Ammon's horn (tissue), 1 donor: ENCODE results near the gene SARM1.
"Not testable (repeated sequence)": the region's sequence is repeated elsewhere in the genome, so short reads cannot be mapped to it uniquely, and the experiment has no call there.

Experiments used
- DNase-seq: peaks from one replicate; pipeline ENCODE4 v3.0.0-alpha.2; 2016; ENCODE audit warnings: low spot score

The SARM1 gene

DNA sequence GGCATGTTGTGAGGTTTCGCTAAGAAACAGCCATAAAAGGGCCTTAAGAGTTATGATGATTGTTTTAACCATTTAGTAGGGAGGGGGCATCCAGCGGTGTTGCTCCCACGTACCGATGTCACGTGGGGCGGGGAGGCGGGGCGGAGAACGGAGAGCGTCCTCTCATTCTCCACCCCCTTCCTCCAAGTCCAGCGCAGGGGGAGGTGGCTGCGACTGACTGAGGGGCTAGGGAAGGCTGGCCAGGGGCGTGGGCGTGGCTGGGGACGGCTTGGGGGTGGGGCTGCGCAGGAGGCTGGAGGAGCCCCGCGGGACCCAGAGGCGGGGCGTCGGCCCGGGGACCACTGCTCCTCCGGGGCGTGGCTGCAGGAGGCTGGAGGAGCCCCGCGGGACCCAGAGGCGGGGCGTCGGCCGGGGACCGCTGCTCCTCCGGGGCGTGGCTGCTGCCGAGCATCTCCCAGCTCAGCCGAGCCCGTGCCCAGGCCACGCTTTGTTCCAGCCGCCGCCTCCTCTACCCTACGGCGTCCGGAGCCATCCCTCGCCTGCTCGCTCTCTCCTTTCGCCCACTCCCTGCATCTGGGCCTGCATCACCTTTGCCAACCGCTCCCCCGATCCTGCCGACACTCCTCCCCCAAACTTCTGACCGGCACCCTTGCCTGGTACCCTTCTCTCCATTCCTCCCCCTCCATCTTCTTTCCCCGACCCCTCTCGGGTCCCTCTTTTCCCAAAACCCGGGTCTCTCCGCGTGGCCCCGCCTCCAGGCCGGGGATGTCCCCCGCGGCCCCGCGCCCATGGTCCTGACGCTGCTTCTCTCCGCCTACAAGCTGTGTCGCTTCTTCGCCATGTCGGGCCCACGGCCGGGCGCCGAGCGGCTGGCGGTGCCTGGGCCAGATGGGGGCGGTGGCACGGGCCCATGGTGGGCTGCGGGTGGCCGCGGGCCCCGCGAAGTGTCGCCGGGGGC lies at the start of gene SARM1:
Gene SARM1, plus strand, starts transcription at position 450 of the 958 bp plus-strand sequence. Its CDS starts 339 bp downstream, at position 789.
- peak; percentile 92 for DNase-seq

DNA sequence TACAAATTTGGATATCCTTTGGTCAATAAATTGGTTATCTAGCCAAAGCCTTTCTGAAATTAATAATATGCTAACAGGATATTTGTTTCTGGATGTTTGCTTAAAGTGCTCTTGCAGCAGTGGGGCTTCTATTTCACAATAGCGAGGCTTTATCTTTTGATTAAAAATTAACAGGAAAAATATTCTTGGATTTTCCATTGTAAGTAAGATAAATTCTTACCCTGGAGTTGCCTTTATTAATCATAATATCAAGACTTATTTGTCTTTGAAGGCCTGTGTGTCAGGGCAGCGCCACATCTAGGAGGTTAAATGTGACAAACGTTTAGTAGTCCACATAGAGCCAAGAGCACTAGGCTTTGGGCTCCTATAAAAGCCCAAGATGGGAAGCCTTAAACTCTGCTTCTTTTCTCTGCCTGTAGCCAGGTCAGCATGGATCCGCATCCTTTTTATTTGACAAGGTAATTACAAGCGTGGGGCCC lies 47.2 kb upstream of the SARM1 start:
- DNase-seq: no peak

DNA sequence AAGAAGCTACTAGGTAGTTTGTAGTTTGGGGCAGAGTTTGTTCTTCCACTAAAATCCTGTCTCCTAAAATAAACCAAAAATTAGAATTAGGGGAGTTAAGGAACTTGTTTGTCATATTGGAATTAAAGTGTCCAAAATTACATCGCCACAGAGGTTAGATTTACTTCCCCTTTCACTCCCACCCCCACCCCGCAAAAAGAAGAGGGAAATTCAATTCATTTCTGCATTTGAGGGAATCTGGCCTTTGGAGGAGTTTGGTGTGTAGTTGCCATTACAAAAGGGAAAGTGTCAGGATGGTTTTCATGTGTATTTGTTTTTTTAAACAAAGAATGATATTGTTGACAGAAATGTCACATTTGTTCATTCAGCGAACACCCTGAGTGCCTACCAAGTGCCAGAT lies 46.7 kb upstream of the SARM1 start:
- DNase-seq: no peak

DNA sequence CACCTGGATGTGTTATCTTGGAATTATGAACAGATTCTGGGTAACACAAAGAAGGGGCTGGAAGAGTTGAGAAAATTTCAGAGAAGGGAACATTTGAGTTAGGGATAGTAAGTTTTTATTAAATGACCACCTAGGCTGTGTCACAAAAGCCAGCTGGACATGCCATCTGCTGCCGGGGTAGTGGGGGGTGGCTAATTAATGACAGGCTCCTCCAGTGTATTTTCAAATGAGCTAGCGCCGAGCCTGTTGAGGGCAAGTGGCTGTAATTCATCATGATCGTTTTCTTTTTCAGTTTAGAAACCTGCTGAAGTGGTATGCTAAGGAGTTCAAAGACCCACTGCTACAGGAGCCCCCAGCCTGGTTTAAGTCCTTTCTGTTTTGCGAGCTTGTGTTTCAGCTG lies 46.3 kb upstream of the SARM1 start:
- DNase-seq: no peak

DNA sequence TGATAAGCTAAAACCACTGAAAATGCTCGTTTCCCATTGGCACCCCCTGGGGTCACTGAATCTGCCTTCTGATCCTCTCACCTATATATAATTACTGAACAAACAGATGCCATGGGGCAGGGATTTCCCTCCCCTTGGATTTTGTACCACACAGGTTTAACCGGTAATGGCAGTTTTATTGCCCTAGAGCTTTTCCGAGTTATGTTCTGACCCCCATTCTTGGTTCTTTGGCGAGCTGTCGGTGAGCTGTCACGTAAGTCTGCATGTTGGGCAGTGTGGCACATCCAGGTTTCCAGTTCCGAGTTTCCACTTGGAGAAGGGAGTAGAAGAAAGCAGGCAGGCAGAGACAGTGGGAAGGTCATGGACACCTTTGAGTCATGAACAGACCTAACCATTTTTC lies 45.4 kb upstream of the SARM1 start:
- DNase-seq: no peak

DNA sequence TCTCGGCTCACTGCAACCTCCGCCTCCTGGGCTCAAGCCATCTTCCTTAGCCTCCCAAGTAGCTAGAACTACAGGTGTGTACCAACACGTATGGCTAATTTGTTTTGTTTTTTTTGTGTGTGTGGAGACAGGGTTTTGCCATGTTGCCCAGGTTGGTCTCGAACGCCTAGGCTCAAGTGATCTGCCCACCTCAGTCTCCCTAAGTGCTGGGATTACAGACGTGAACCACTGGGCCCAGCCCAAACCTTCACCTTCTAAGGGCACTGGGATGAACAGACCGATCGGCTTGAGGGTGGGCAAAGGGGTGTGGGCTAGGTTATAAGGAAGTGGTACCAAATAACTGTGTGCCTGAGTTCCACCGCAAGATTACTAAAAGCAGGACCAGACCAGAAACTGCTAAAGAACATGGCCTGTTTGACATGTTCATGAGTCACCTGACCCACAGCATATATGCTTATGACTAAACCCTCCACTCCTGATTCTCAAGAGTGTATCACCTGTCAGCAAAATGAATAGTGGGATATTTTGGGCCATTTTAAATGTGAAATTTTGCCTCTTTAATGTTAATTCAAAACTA lies 44.4 kb upstream of the SARM1 start:
- DNase-seq: no peak

DNA sequence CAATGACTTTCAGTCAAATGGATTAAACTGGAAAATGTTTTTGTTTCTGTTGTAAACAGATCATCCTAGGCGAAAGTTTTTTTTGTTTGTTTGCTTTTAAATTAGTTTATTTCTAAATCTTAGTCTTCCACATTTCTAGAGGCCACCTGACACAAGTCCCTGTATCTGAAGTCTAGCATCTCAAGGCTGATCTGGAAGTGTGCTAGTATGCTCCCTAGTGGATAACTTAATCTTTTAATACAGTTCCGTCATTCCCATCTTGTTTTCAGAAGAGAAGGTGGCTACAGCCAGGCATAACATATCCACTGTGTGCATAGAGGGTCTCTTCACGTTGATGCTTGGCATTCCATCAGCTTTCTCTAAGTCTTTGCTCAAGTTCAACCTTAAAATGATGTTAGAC lies 43.8 kb upstream of the SARM1 start:
- no peak for DNase-seq

DNA sequence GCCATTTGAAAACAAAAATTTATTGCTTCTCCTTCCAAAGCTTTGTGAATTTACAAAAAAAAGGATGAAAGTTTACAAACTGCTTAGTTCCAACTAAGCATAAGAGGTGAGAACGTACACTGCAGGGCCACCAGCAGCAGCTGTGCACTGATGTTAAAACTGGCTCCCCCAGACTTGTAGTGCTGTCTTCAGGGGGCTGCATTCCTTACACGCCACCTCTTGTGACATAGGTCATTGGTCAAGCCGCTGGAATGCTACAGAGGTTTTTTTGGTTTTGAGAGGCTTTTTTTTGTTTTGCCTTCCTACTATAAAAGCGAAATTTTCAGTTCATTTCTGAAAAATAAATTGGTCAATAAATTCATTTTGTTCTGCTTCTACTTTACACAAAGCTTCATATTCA lies 43.2 kb upstream of the SARM1 start:
- DNase-seq: no peak

DNA sequence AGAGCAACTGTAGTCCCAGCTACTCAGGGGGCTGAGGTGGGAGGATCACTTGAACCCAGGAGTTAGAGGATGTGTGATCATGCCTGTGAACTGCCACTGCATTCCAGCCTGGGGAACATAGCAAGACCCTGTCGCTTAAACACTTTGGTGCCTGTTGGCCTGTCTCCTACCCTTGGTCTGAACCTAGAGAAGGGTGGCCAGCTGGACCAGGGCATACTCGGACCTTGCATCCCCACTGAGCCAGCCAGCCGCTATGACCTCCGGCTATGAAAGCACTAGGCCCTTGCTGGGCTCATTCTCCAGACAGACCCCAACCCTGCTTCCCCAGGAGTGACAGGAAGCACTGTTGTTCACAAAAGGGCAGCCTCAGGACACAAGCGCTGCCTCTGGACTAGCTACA lies 40.8 kb upstream of the SARM1 start:
- no peak for DNase-seq

DNA sequence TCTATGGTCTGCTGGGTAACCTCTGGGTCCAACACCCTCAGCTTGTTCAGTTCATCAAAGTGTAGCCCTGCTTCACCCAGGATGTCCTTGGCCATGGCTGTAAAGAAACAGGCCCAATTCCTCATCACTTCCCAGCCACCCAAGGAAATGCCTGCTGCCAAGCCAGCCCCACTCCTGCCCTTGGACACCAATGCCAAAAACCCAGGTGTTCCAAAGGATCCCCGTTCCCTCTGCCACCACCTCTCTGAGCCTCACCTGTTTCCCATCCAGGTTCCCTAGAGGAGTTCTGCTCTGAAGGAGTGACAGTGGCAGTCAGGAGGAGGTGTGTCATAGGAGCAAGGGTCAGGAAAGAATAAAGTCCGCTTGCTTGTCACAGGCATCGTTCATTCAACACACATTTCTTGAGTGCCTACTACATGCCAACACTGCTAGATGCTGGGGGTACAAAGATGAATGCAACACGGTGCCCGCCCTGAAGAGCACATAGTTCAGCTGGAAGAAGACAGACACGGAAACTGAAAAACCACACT lies 39.5 kb upstream of the SARM1 start:
- DNase-seq: no peak

DNA sequence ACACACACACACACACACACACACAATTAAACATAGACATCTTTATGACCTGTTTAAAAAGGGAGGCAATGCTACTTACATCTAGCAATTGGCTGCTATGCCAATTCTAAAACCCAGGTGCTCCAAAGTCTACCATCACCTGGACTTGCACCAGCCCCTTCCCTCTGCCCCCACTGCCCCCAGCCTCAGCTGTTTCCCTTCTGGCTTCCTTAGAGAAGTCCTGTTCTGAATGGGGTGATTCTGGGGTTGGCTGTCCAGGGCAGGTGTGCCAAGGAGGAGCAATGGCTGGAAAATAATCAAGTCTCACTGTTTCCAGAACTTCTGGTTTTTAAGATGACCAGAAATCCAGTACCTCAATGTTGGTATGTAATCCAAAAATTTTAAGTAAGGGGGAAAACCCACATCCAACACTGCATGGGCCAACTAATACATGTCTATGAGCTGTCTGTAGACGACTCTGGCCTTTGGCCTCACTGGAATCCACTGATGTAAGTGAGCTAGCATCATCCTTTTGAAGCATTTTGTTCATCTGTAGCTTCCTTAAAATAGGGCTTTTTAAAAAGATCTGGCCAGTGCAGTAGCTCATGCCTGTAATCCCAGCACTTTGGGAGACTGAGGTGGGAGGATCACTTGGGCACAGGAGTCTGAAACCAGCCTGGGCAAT lies 38.3 kb upstream of the SARM1 start:
- no peak for DNase-seq

DNA sequence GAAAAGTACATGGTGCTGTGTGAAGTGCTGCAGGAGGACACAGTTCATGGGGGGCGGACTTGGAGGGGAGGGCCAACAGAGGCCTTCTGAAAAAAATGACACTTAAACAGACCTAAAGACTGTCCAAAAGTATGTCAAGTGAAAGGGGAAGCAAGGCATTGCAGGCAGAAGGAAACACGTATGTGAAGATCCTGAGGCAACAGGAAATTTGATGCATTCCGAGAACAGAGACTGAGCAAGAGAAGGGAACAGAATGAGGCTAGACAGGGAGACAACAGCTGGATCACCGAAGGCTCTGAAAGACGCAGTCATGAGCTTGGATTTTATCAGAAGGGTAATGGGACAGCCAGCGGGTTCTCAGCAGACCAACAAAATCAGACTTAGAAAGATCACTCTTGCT lies 37.3 kb upstream of the SARM1 start:
- no peak for DNase-seq

DNA sequence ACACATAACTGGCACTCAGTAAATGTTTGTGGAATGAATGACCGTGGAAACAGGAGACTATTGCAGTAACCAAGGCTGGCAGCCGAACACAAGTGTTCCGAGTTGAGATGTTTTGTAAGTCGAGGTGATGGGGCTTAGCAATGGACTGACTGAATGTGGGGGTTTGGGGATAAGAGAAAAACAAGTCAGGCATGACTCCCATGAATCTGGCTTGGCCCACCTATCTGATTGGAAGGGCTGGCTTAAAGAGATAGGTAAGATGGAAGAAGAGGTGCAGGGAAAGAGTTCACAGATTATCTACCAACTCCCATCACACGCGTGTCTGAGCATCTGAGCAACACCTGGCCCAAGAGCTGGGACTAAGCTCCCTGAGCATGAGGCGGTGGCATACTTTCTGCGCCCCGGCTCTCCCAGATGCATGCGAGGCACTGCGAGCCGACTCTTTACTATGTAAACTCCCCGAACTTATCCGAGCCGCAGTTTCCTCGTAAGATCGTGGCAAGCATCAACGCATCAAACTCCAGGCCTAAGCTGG lies 36.8 kb upstream of the SARM1 start:
- DNase-seq: no peak

DNA sequence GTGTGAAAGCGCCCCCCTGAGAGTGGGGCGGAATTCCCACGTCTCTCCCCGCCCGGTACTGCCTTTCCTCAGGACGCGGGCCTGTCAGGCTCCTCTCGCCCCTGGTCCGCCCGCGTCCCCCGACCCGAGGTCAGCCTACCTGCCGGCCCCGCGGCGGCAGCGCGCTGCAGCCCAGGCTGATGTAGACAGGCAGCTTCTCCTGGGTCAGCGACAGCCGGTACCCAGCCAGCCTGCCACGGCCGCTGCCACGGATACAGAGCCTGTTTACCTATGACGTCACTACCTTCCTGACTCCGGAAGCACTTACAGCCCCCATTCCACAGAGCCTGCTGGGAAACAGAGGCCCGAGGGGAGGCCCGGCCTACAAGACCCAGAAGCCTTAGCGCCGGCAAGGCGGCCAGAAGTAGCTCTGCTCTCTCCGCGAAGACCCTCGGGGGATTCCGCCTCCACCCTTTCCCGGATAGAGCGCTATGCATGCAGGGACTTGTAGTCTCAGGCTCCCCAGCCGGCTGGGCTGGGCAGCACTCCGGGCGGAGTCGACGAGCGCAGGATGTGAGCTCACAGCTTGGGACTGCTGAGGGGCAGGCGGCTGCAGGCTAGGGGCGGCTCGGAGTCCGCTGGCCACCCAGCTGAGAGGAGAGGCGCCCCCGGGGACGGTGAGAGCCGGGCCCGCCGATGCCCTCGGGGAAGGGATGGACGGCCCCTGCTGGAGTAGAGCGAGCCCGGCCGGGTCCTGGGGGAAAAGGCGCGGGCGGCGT lies 36.1 kb upstream of the SARM1 start, which contains the start of the genes IFT20 and TNFAIP1:
Gene IFT20, minus strand, starts transcription at position 272 of the 758 bp plus-strand sequence. CDS start 3,487 bp downstream, outside the sequence.
Gene TNFAIP1, plus strand, starts transcription at position 561 of the 758 bp plus-strand sequence. CDS start 3,761 bp downstream, outside the sequence.
- DNase-seq: peak; percentile 99

DNA sequence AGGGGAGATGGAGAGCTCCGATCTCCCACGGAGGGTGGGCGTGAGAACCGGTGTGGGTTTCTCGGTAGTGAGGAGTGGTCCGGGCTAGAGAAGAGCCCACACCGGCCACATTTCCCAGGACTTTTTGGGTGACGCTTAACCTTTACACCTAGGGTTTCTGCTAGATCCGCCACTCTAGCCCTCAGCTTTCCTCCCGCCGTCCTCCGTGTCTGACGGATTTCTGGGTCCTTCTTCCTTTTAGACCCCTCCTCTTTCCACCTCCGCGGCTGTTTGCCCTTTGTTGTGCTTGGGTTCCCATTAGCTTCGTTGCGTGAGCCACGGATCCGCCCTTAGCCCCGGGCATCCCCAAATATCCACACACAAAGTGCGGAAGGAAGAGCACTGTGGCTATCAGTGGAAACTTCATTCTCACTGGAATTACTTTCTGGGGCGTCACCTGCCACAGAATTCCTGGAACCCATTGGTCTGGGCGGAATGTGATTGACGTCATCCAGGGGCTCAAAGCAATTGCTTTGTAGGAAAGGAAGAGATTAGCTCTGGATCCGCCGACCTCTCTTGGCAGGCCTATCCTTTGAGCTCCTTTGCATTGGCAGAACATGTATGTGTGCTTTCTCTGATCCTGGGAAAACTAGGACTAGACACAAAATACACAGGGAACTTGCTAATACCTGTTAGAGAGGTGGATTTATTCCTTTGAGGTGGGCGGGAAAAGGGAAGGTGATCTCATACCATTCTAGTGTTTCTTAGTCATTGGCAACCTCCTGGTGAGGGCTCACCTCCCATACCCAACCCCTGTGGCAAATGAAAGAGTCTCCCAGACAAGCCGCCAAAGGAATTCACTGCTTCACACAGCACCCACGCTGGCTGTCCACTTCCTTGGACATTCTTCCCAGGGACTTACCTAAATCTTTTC lies 35.3 kb upstream of the SARM1 start:
- peak; percentile 45 for DNase-seq

DNA sequence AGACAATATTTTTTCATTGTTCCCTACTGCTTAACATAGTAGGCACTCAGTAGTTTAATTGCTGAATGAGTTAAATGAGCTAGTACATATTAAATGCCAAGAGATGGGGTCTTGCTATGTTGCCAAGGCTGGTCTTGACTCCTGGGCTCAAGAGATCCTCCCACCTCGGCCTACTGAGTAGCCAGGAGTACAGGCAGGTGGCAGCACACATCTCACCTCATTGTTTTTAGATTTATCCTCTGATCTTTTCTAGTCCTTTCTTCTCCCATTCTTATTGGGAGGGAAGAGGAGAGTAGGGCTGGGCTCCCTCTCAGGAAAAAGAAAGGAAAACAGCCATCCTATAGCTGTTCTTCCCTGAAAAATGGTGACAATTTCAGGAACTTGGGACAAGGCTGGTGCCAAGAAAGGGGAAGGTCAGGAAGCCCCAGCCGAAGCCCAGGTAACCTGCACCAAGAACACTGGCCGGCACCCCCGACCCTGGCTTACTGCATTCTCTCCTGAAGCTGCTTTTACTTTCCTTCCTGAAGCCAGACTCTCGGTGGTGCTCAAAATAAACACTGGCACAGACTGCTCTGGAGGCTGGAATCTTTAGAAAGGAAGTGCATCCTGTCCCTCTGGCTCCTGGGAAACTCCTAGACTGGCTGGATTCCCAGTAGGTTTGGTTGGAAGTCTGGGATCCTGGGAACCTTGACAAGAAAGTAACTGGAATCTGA lies 33.3 kb upstream of the SARM1 start:
- DNase-seq: no peak

DNA sequence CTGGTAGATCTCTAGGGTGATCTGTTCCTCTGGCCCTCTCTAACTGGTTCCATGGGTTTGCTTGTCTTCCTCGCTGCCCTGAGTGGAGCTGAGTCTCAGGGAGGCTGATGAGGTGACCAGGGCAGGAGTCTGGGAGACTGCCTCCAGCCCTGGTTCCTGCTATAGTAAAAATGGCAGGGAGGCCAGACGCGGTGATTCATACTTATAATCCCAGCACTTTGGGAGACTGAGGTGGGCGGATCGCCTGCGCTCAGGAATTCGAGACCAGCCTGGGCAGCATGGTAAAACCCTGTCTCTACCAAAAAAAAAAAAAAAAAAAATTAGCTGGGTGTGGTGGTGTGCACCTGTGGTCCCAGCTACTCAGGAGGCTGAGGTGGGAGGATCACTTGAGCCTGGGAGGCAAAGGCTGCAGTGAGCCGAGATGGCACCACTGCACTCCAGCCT lies 32.7 kb upstream of the SARM1 start:
- not testable (repeated sequence) for DNase-seq

DNA sequence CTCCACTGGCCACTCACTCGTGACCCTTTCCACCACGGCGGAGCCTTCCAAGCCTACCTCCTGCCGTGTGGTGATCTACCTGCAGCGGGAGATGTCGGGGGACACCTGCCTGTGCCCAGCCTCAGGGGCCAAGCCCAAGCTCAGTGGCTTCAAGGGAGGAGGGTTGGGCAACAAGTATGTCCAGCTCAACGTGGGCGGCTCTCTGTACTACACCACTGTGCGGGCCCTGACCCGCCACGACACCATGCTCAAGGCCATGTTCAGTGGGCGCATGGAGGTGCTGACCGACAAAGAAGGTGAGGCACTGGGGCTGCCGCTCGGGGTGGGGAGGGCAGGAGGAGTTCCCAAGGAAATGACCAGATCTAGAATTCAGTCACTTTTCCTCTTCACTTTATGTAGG lies 32.1 kb upstream of the SARM1 start:
- no peak for DNase-seq

DNA sequence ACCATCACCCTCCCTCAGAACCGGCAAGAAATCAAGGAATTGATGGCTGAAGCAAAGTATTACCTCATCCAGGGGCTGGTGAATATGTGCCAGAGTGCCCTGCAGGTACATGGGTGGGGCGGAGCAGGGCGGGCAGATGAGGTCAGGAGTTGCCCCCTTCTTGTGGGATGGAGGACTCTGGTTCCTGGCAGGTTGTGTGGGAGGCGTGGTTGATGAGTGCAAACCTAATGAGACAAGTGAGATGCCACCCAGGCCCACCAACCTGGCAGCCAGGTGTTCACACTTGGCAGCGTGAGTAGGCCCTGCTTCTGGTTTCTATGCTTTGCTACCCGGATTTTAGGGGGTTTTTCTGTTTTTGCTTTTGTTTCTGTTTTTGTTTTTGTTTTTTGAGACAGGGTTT lies 31.1 kb upstream of the SARM1 start:
- no peak for DNase-seq
